AG04450 (cell line): Measurements from ENCODE around the gene MZF1. TPM values are rescaled to one million over a fixed set of nuclear protein-coding genes. Genes with fewer than 3 reads are reported as not detected.

Experiments
- CTCF ChIA-PET: fragments of 300-600, 350-600 bp; formaldehyde crosslinking; extraction: SDS; loops from one replicate; lab custom pipeline; 2022; ENCODE audit warnings: antibody characterized with exemption, inconsistent platforms; lab: Charles Lee
- POLR2A ChIA-PET: fragments of 350-600 bp; formaldehyde crosslinking; extraction: SDS; loops from one replicate; lab custom pipeline; 2021; ENCODE audit warnings: antibody characterized with exemption, inconsistent platforms; lab: Yijun Ruan, JAX
- DNase-seq: peaks from one replicate; pipeline ENCODE4 v3.0.0-alpha.2; 2011; ENCODE audit warnings: low read depth, low spot score
- H3K27ac ChIP-seq: one replicate; pipeline ENCODE4 v1.5.1; 2012; ENCODE audit warnings: low read depth, low read length, control low read depth
- H3K27me3 ChIP-seq: one replicate; pipeline ENCODE4 v1.6.0; 2012; ENCODE audit warnings: low read length; ENCODE audit not compliant: control insufficient read depth, insufficient read depth
- H3K4me3 ChIP-seq: 2 replicates; pipeline ENCODE4 v1.5.1; 2011; ENCODE audit warnings: mild to moderate bottlenecking, low read depth, low read length, control low read depth
- H3K9me3 ChIP-seq: 2 replicates; pipeline ENCODE4 v1.5.1; 2012; ENCODE audit warnings: low read length; ENCODE audit not compliant: control insufficient read depth, insufficient read depth
- polyA plus RNA-seq: library from polyadenylated mRNA; depleted of rRNA; stranded (reverse); fragments of >200 nt; gene quantifications from 2 replicates; pipeline ENCODE4 v1.2.3, GENCODE V29; 2011
- TF ChIP-seq, protein P1 (sequence below): IDR thresholded peaks from 2 replicates; pipeline ENCODE4 v1.5.1; 2011; ENCODE audit warnings: low read depth, low read length, control low read depth, inconsistent platforms

The MZF1 gene
- polyA plus RNA-seq, 1 experiment, result 5.5 TPM

GRCh38 chr19:58554494-58555368 lies 18.4 kb downstream of the MZF1 start, which contains the start of gene CHMP2A:
CHMP2A (minus strand) TSS chr19:58555105; CDS start chr19:58554212, 893 bp downstream.
- Histone ChIP-seq H3K27ac (peak within 1 kb of the TSS; percentile 91), H3K9me3 (no peaks in the 10 kb centered on the region; the same call in 1 of the 2 replicates), H3K4me3 (peak within 1 kb of the TSS; percentile 87), H3K27me3 (no peaks in the 10 kb centered on the region)
- ChIA-PET CTCF (interaction anchor here (0.7 to 3.4 kb wide), 3 partner anchors 26 to 41 kb away, joined by 3 to 18 read pairs (median 5); partner anchors contain the start of gene ZBTB45), POLR2A (interaction anchor here (0.9 to 3.8 kb wide), 6 partner anchors 8 to 198 kb away, joined by 3 to 47 read pairs (median 8); partner anchors contain the start of genes TRIM28 and ZBTB45)
- peak; percentile 90 for DNase-seq
- TF ChIP-seq, protein P1, sequence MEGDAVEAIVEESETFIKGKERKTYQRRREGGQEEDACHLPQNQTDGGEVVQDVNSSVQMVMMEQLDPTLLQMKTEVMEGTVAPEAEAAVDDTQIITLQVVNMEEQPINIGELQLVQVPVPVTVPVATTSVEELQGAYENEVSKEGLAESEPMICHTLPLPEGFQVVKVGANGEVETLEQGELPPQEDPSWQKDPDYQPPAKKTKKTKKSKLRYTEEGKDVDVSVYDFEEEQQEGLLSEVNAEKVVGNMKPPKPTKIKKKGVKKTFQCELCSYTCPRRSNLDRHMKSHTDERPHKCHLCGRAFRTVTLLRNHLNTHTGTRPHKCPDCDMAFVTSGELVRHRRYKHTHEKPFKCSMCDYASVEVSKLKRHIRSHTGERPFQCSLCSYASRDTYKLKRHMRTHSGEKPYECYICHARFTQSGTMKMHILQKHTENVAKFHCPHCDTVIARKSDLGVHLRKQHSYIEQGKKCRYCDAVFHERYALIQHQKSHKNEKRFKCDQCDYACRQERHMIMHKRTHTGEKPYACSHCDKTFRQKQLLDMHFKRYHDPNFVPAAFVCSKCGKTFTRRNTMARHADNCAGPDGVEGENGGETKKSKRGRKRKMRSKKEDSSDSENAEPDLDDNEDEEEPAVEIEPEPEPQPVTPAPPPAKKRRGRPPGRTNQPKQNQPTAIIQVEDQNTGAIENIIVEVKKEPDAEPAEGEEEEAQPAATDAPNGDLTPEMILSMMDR, result no peak

- DNase-seq, result no peak
- POLR2A ChIA-PET, result interaction anchor here (0.8 to 3.8 kb wide), 6 partner anchors 8 to 197 kb away, joined by 3 to 47 read pairs (median 7); partner anchors contain the start of genes TRIM28 and ZBTB45
- CTCF ChIA-PET, result interaction anchor here (1.5 to 3.4 kb wide), 2 partner anchors 27 to 34 kb away, joined by 5 to 18 read pairs; partner anchors contain the start of gene ZBTB45
- Histone ChIP-seq H3K9me3 (no peaks in the 10 kb centered on the region; the same call in 1 of the 2 replicates), H3K27ac (peak overlapping the region; percentile 91), H3K27me3 (no peaks in the 10 kb centered on the region), H3K4me3 (peak overlapping the region; percentile 87)
- TF ChIP-seq, protein P1, result no peak
These were observed 19.2 kb downstream of the MZF1 start for GRCh38 chr19:58553799-58554493.

- Histone ChIP-seq H3K4me3 (no peak overlapping the region), H3K27ac (no peak overlapping the region), H3K27me3 (no peaks in the 10 kb centered on the region), H3K9me3 (no peaks in the 10 kb centered on the region)
- TF ChIP-seq, protein P1, result no peak
- ChIA-PET CTCF (interaction anchor here (3.4 kb wide), 1 partner anchor 33 kb away, joined by 18 read pairs; the partner anchor contains the start of gene ZBTB45), POLR2A (interaction anchor here (2.0 to 3.8 kb wide), 2 partner anchors 8 to 33 kb away, joined by 4 to 47 read pairs; partner anchors contain the start of genes TRIM28 and ZBTB45)
- no peak for DNase-seq
These were observed 20.5 kb downstream of the MZF1 start for GRCh38 chr19:58552655-58553054.

GRCh38 chr19:58551577-58552471 lies 21.3 kb downstream of the MZF1 start:
- POLR2A ChIA-PET, result interaction anchor here (2.0 to 3.8 kb wide), 2 partner anchors 7 to 32 kb away, joined by 4 to 47 read pairs; partner anchors contain the start of genes TRIM28 and ZBTB45
- DNase-seq, result no peak
- H3K9me3 ChIP-seq, result no peaks in the 10 kb centered on the region
- CTCF ChIA-PET, result no interaction called here
- TF ChIP-seq, protein P1, result no peak
- H3K27ac ChIP-seq, result no peak overlapping the region
- H3K27me3 ChIP-seq, result no peaks in the 10 kb centered on the region
- H3K4me3 ChIP-seq, result no peak overlapping the region
